PC-3 (cell line): ENCODE data around the gene HARBI1. TPM values are rescaled to one million over a fixed set of nuclear protein-coding genes. Genes with fewer than 3 reads are reported as not detected.

Experiments
- ATAC-seq: fragments of 200-7000 bp; cut with Tn5 transposase; 2 replicates; pipeline ENCODE4 v1.9.1; 2020; ENCODE audit warnings: mild to moderate bottlenecking, moderate library complexity
- BruUV-seq: library from RNA; stranded (reverse); fragments of 400-500 nt; replicated peaks from 2 replicates; lab custom pipeline; 2021; lab: Mats Ljungman, UMichigan
- CTCF ChIA-PET: fragments of 300-600 bp; sonication (Branson Sonifier 250); formaldehyde crosslinking; loops from one replicate; lab custom pipeline; 2022; ENCODE audit warnings: antibody characterized with exemption; lab: Charles Lee
- POLR2A ChIA-PET: fragments of 300-600 bp; sonication (Branson Sonifier 250); formaldehyde crosslinking; loops from one replicate; lab custom pipeline; 2022; ENCODE audit warnings: antibody characterized with exemption; ENCODE audit not compliant: unreplicated experiment; lab: Charles Lee
- DNase-seq: peaks from one replicate; pipeline ENCODE4 v3.0.0-alpha.2; 2015
- H2AFZ ChIP-seq: fragments of 300-600 bp; sonication (generic); 2 replicates; pipeline ENCODE4 v1.6.0; 2016; ENCODE audit warnings: antibody characterized with exemption, low read length
- H3F3A ChIP-seq: fragments of 300-600 bp; sonication (generic); one replicate; pipeline ENCODE4 v1.6.0; 2017; ENCODE audit warnings: antibody characterized with exemption, low read length, control low read depth, mild to moderate bottlenecking; ENCODE audit not compliant: unreplicated experiment
- H3K27ac ChIP-seq: fragments of 300-600 bp; sonication (generic); 2 replicates; pipeline ENCODE4 v1.5.1; 2016; ENCODE audit warnings: mild to moderate bottlenecking, low read length
- H3K27me3 ChIP-seq: fragments of 300-600 bp; sonication (generic); 2 replicates; pipeline ENCODE4 v1.6.1; 2016; ENCODE audit warnings: low read length, mixed read lengths
- H3K36me3 ChIP-seq: fragments of 300-600 bp; sonication (generic); 2 replicates; pipeline ENCODE4 v1.6.1; 2016; ENCODE audit warnings: low read depth, mixed run types, low read length, mixed read lengths
- H3K4me1 ChIP-seq: fragments of 300-600 bp; sonication (generic); 2 replicates; pipeline ENCODE4 v1.5.1; 2016; ENCODE audit warnings: low read length; ENCODE audit not compliant: insufficient read depth
- H3K4me2 ChIP-seq: fragments of 300-600 bp; sonication (generic); 2 replicates; pipeline ENCODE4 v1.6.0; 2016; ENCODE audit warnings: low read length
- H3K4me3 ChIP-seq: fragments of 300-600 bp; sonication (generic); 2 replicates; pipeline ENCODE4 v1.5.1; 2016; ENCODE audit warnings: mild to moderate bottlenecking, low read length, mixed read lengths
- H3K79me2 ChIP-seq: fragments of 300-600 bp; sonication (generic); 2 replicates; pipeline ENCODE4 v1.6.1; 2017; ENCODE audit warnings: low read length, mixed read lengths
- H3K9ac ChIP-seq: fragments of 300-600 bp; sonication (generic); 2 replicates; pipeline ENCODE4 v1.6.0; 2016; ENCODE audit warnings: mild to moderate bottlenecking, low read length
- H3K9me2 ChIP-seq: fragments of 300-600 bp; sonication (generic); replicated peaks from 2 replicates; pipeline ENCODE4 v1.6.1; 2016; ENCODE audit warnings: mixed run types, low read length, mixed read lengths
- H3K9me3 ChIP-seq: fragments of 300-600 bp; sonication (generic); 2 replicates; pipeline ENCODE4 v1.6.1; 2016; ENCODE audit warnings: low read length, mixed read lengths
- H4K20me1 ChIP-seq: fragments of 300-600 bp; sonication (generic); 2 replicates; pipeline ENCODE4 v1.6.1; 2016; ENCODE audit warnings: low read length, mixed read lengths
- CTCF ChIP-seq: fragments of 300-600 bp; sonication (generic); conservative IDR thresholded peaks from 2 replicates; pipeline ENCODE4 v1.5.1; 2017; ENCODE audit warnings: antibody characterized with exemption, low read depth, mild to moderate bottlenecking, low read length
- EZH2 ChIP-seq: fragments of 300-600 bp; sonication (generic); IDR thresholded peaks from one replicate; pipeline ENCODE4 v1.6.1; 2017; ENCODE audit warnings: antibody characterized with exemption, mild to moderate bottlenecking, low read length; ENCODE audit not compliant: unreplicated experiment
- EZH2phosphoT487 ChIP-seq: fragments of 300-600 bp; sonication (generic); IDR thresholded peaks from 2 replicates; pipeline ENCODE4 v1.6.1; 2018; ENCODE audit warnings: mild to moderate bottlenecking, antibody characterized with exemption, low read length, borderline replicate concordance
- intact Hi-C: fragments of 100-400 bp; cut with micrococcal nuclease; formaldehyde crosslinking; loops from 2 replicates; pipeline ENCODE4 v1.9.0; 2023
- total RNA-seq: library from RNA; depleted of rRNA; stranded (reverse); fragments of >200 nt; gene quantifications from 2 replicates; pipeline ENCODE4 v1.2.3, GENCODE V29; 2014

HARBI1 gene
- total RNA-seq, 1 experiment from 2014 or later = 1.7 TPM

GRCh38 chr11:46618837-46619236 lies 1.8 kb upstream of the HARBI1 start:
- intact Hi-C loops = no loop called here
- H3K9ac ChIP-seq = peak overlapping the region; percentile 95; the same call in 1 of the 2 replicates
- H3K36me3 ChIP-seq = no peaks in the 10 kb centered on the region
- no peaks in the 10 kb centered on the region for H3K9me3 ChIP-seq
- TF ChIP-seq EZH2 = no peak
- TF ChIP-seq EZH2phosphoT487 = no peak
- no peak for TF ChIP-seq CTCF
- peaks cover 39% of the 10 kb centered on the region for H3K79me2 ChIP-seq
- CTCF ChIA-PET = interaction anchor here (1.5 kb wide), 1 partner anchor 129 kb away, joined by 6 read pairs; no protein-coding TSS in a partner anchor
- POLR2A ChIA-PET = interaction anchor here (0.6 kb wide), 1 partner anchor 213 kb away, joined by 8 read pairs; no protein-coding TSS in a partner anchor
- no TSS peak for BruUV-seq
- no peaks in the 10 kb centered on the region for H3K9me2 ChIP-seq
- H3K27me3 ChIP-seq = no peaks in the 10 kb centered on the region
- H3K27ac ChIP-seq = no peak overlapping the region
- H3K4me2 ChIP-seq = peak overlapping the region; percentile 91
- DNase-seq (no peak), ATAC-seq (no peak)
- H2AFZ ChIP-seq = no peak overlapping the region
- H3K4me3 ChIP-seq = peak overlapping the region; percentile 97
- peaks cover 15% of the 10 kb centered on the region for H3K4me1 ChIP-seq
- no peaks in the 10 kb centered on the region for H4K20me1 ChIP-seq
- H3F3A ChIP-seq = no peaks in the 10 kb centered on the region

DNA sequence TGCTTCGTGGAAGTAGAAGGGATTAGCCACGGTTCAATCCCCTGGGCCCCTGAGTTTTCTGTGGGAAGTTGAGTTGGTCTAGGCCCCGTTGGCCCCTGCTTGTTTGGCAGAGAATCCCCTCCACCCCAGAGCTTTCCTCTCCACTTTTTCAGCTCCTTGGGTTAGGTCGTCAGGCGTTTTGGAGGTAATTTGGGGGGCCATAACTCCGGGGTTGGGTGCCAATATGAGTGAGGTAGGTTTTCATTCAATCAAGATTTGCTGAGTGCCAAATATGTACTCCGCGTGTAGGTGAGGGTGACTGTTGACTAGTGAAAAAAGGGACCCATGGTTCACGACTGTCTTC lies 916 bp upstream of the HARBI1 start:
- no TSS peak for BruUV-seq
- CTCF ChIA-PET = interaction anchor here (0.9 to 1.5 kb wide), 2 partner anchors 88 to 128 kb away, joined by 4 to 6 read pairs; no protein-coding TSS in a partner anchor
- peaks cover 39% of the 10 kb centered on the region for H3K79me2 ChIP-seq

More for the DNA sequence above, 916 bp upstream of the HARBI1 start:
- ATAC-seq = no peak
- peak overlapping the region; percentile 91 for H3K4me2 ChIP-seq
- no peaks in the 10 kb centered on the region for H4K20me1 ChIP-seq
- peak overlapping the region; percentile 78 for H3K27ac ChIP-seq
- no peaks in the 10 kb centered on the region for H3K9me3 ChIP-seq
- H3K4me3 ChIP-seq = peak overlapping the region; percentile 97
- TF ChIP-seq EZH2 (no peak), CTCF (no peak), EZH2phosphoT487 (no peak)
- DNase-seq = no peak
- POLR2A ChIA-PET = interaction anchor here (0.6 kb wide), 1 partner anchor 214 kb away, joined by 8 read pairs; no protein-coding TSS in a partner anchor
- peaks cover 15% of the 10 kb centered on the region for H3K4me1 ChIP-seq
- H3K9ac ChIP-seq = peak overlapping the region; percentile 95
- H2AFZ ChIP-seq = peak overlapping the region; percentile 93
- intact Hi-C loops = loop anchor here (2.0 kb wide), 2 partner anchors 23 to 63 kb away; partner anchors contain the start of gene AMBRA1
- H3K9me2 ChIP-seq = no peaks in the 10 kb centered on the region
- H3K36me3 ChIP-seq = no peaks in the 10 kb centered on the region
- no peaks in the 10 kb centered on the region for H3K27me3 ChIP-seq
- no peaks in the 10 kb centered on the region for H3F3A ChIP-seq
